HG03066 (cell line): ENCODE measurements around the gene RFX7.

Experiments
- ATAC-seq: cut with Tn5 transposase; IDR thresholded peaks from one replicate; pipeline ENCODE4 v1.9.1; 2021; ENCODE audit warnings: low read depth; ENCODE audit not compliant: unreplicated experiment

The RFX7 gene

GRCh38 chr15:56053046-56053400 is 190.7 kb downstream of the RFX7 start:
- ATAC-seq: no peak

GRCh38 chr15:56052395-56053045 is 191.2 kb downstream of the RFX7 start:
- no peak for ATAC-seq

GRCh38 chr15:56051676-56052075 is 192.0 kb downstream of the RFX7 start:
- ATAC-seq: no peak

GRCh38 chr15:56049577-56049976 is 194.1 kb downstream of the RFX7 start:
- ATAC-seq: no peak

- no peak for ATAC-seq
Observed at GRCh38 chr15:56047354-56047753, 196.3 kb downstream of the RFX7 start.

GRCh38 chr15:56045068-56045748 is 198.5 kb downstream of the RFX7 start:
- no peak for ATAC-seq

GRCh38 chr15:56042982-56043980 is 200.4 kb downstream of the RFX7 start:
- ATAC-seq: no peak

- ATAC-seq: no peak
Observed at GRCh38 chr15:56042498-56042897, 201.2 kb downstream of the RFX7 start.

- ATAC-seq: no peak
Observed at GRCh38 chr15:56042031-56042430, 201.6 kb downstream of the RFX7 start.

GRCh38 chr15:56040081-56041035 is 203.3 kb downstream of the RFX7 start:
- ATAC-seq: no peak

- ATAC-seq: no peak
Observed at GRCh38 chr15:56038707-56039106, 205.0 kb downstream of the RFX7 start.

- ATAC-seq: no peak
Observed at GRCh38 chr15:56038015-56038414, 205.7 kb downstream of the RFX7 start.
